Thoracic aorta (tissue), 2 donors: Measurements from ENCODE around the gene ANO1. TPM values are rescaled to one million over a fixed set of nuclear protein-coding genes. Genes with fewer than 3 reads are reported as not detected.

Experiments used
- ATAC-seq: fragments of 150-250 bp; one replicate; pipeline ENCODE4 v1.8.0; 2017; ENCODE audit warnings: low read depth; ENCODE audit not compliant: insufficient number of reproducible peaks, low FRiP score
- DNase-seq: peaks from one replicate; pipeline ENCODE4 v3.0.0-alpha.2; 2020; ENCODE audit warnings: low spot score
- H3K27ac ChIP-seq, 2 donors: fragments of 200-600 bp; sonication (generic); 1 replicate in 1 of 2; 2 replicates in 1 of 2; pipeline ENCODE4 v1.5.1; 2016; ENCODE audit warnings: mild to moderate bottlenecking in 2 of 2, moderate library complexity in 2 of 2
- H3K27me3 ChIP-seq: fragments of 200-600 bp; sonication (generic); replicated peaks from 2 replicates; pipeline ENCODE4 v1.6.0; 2016; ENCODE audit warnings: mild to moderate bottlenecking; ENCODE audit not compliant: insufficient read depth
- H3K36me3 ChIP-seq: fragments of 200-600 bp; sonication (generic); one replicate; pipeline ENCODE4 v1.5.1; 2016
- H3K4me1 ChIP-seq, 2 donors: fragments of 200-600 bp; sonication (generic); 1 replicate in 1 of 2; 2 replicates in 1 of 2; pipeline versions ENCODE4 v1.5.1 to v1.6.0; 2016; ENCODE audit warnings: low read depth in 2 of 2, mild to moderate bottlenecking in 1 of 2; ENCODE audit not compliant: control insufficient read depth in 1 of 2
- H3K4me3 ChIP-seq: fragments of 200-600 bp; sonication (generic); 2 replicates; pipeline ENCODE4 v1.5.1; 2016; ENCODE audit warnings: mild to moderate bottlenecking
- H3K9me3 ChIP-seq: fragments of 200-600 bp; sonication (generic); 2 replicates; pipeline ENCODE4 v1.5.1; 2016
- total RNA-seq, 2 donors: library from RNA; depleted of rRNA; stranded (reverse); fragments of >200 nt; gene quantifications; one replicate each; pipeline versions ENCODE4 v1.1.0 to v1.2.3, GENCODE V29; 2016
- TF ChIP-seq, protein P1 (sequence below): fragments of 200-600 bp; sonication (generic); IDR thresholded peaks from one replicate; pipeline ENCODE4 v1.5.1; 2019; ENCODE audit warnings: antibody characterized with exemption

ANO1 gene
- total RNA-seq, 2 donors from 2014 or later: 122 to 161 TPM

DNA sequence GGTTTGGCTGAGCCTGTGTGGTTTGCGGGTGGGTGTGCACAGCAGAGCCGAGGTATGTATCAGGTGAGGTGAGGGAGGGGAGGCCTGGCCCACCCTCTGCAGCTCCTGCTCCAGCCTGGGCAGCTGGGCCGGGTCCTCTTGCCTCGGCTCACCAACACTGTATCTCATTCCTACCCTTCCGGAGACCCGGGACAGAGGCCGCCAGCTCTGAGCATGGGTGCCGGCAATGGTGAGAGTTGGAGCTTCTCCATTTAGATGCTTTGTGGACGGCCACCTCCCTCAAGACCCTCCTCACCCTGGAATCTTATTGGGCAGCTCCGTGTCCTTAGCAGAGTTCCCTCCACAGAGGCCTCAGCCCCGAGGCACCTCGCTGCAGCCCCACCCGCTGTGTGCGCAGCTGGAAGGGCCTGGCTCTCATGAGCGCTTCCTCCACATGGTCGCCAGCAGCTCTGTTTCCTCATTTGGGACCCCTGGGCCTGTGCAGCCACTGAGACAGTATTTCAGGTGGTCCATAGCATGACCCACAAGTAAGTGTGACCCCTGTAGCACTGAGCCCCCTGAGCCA lies 55.7 kb downstream of the ANO1 start:
- no peak for ATAC-seq
- DNase-seq: no peak
- Histone ChIP-seq H3K4me1 (peaks cover 11 to 44% of the 10 kb centered on the region in 2 donors), H3K36me3 (peaks cover 45% of the 10 kb centered on the region), H3K27me3 (no peaks in the 10 kb centered on the region), H3K27ac (peak overlapping the region; percentile 67 to 79), H3K9me3 (no peaks in the 10 kb centered on the region), H3K4me3 (no peak overlapping the region)
- TF ChIP-seq, protein P1, sequence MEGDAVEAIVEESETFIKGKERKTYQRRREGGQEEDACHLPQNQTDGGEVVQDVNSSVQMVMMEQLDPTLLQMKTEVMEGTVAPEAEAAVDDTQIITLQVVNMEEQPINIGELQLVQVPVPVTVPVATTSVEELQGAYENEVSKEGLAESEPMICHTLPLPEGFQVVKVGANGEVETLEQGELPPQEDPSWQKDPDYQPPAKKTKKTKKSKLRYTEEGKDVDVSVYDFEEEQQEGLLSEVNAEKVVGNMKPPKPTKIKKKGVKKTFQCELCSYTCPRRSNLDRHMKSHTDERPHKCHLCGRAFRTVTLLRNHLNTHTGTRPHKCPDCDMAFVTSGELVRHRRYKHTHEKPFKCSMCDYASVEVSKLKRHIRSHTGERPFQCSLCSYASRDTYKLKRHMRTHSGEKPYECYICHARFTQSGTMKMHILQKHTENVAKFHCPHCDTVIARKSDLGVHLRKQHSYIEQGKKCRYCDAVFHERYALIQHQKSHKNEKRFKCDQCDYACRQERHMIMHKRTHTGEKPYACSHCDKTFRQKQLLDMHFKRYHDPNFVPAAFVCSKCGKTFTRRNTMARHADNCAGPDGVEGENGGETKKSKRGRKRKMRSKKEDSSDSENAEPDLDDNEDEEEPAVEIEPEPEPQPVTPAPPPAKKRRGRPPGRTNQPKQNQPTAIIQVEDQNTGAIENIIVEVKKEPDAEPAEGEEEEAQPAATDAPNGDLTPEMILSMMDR: no peak

DNA sequence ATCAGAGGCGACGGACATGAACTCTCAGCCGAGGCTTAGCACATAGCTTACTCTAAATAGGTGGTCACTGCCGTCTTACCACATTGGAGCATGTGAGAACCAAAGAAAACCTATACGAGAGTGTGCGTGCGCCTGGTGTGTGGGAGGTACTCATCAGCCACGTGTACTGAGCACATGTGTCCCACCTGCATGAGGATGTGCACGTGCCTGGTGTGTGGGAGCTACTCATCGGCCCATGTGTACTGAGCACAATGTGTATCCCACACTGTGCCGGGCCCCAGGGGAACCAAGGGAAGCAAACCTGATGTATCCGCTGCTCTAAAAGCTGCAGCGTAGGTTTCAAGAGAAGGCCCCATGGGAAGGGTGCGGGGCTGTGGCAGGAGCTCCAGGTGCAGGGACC lies 56.4 kb downstream of the ANO1 start:
- no peak for DNase-seq
- ATAC-seq: no peak
- Histone ChIP-seq H3K9me3 (no peaks in the 10 kb centered on the region), H3K4me1 (peaks cover 9 to 38% of the 10 kb centered on the region in 2 donors), H3K36me3 (peaks cover 46% of the 10 kb centered on the region), H3K4me3 (peak overlapping the region; percentile 51), H3K27ac (peak overlapping the region; percentile 67 to 79), H3K27me3 (no peaks in the 10 kb centered on the region)
- TF ChIP-seq, protein P1: no peak

DNA sequence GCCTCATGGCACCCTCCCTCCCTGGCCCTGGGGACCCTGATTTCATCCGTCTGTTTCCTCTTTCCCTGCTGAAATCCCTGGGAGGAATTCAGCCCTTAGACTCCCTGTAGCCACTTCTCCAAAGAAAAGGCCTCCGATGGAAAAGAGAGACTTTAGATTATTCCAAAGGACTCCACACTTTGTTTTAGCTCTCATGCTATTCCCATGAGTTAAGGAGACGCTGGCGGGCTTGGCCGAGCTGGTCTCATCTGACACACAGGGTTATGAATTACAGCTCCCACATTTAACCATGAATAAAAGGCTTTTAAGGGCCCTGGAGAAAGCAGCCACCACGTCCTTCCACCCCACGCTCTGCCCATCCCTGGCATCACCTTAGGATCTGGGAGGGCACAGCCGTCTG lies 57.0 kb downstream of the ANO1 start:
- Histone ChIP-seq H3K27me3 (no peaks in the 10 kb centered on the region), H3K4me3 (peak overlapping the region; percentile 51), H3K27ac (peak overlapping the region; percentile 67 to 79), H3K9me3 (no peaks in the 10 kb centered on the region), H3K36me3 (peaks cover 50% of the 10 kb centered on the region), H3K4me1 (peaks cover 9 to 31% of the 10 kb centered on the region in 2 donors)
- DNase-seq (no peak), ATAC-seq (no peak)
- TF ChIP-seq, protein P1: no peak

DNA sequence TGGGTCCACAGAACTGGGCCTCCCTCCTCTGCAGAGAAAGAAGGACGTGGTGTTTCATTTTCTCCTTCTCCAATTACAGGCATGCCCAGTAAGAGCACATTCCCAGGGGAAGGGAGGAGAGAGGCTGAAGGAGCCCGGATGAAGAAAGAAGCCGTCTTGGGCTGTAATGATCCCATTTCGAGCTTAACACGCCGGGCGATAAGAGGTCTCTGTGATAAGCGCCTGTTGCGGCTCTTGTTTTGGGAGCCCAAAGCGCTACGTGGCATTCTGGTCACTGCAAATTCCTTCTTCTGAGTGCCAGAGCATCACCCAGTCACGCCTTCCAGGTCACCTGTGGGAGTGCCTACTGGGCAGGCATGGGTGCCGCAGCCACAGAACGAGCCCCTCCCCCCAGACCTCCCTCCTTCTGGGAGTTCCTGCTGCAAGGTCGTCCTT lies 57.5 kb downstream of the ANO1 start:
- TF ChIP-seq, protein P1: no peak
- Histone ChIP-seq H3K4me3 (peak overlapping the region; percentile 51), H3K27ac (peak overlapping the region; percentile 67 to 79), H3K27me3 (no peaks in the 10 kb centered on the region), H3K4me1 (peaks cover 9 to 27% of the 10 kb centered on the region in 2 donors), H3K36me3 (peaks cover 51% of the 10 kb centered on the region), H3K9me3 (no peaks in the 10 kb centered on the region)
- DNase-seq: no peak
- ATAC-seq: peak; percentile 60

DNA sequence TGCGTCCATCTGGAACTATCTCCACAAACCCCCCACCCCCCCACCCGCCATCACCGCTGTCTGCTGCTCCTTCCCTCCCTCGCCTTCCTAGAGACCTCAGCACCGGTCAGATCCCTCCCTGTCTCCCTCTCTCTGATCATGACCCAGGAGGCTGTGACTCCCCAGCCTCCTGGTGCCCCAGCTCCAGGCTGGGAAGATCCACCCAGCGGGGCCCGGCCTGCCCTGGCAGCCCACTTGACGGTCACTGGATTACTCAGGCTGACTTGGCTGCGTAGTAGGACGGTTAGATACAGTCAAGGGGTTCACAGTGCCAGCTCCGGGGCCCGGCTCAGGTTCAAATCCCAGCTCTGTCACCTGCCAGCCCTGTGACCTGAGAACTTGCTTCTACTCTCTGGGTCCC lies 59.3 kb downstream of the ANO1 start:
- TF ChIP-seq, protein P1: no peak
- DNase-seq (no peak), ATAC-seq (no peak)
- Histone ChIP-seq H3K36me3 (peaks cover 44% of the 10 kb centered on the region), H3K4me3 (no peak overlapping the region), H3K27ac (no peak overlapping the region), H3K27me3 (no peaks in the 10 kb centered on the region), H3K4me1 (peaks cover 14 to 43% of the 10 kb centered on the region in 2 donors), H3K9me3 (no peaks in the 10 kb centered on the region)
